WTC11 (cell line): ENCODE data around the gene PCBP3. TPM values are rescaled to one million over a fixed set of nuclear protein-coding genes. Genes with fewer than 3 reads are reported as not detected.

ENCODE experiments used
- ATAC-seq: fragments of 200-7000 bp; cut with Tn5 transposase; 2 replicates; pipeline ENCODE4 v1.10.0; 2021; ENCODE audit warnings: mild to moderate bottlenecking, moderate library complexity
- CTCF ChIA-PET: fragments of 300-600 bp; sonication (Branson Sonifier 250); formaldehyde crosslinking; loops from one replicate; lab custom pipeline; 2021; ENCODE audit warnings: antibody characterized with exemption; lab: Charles Lee
- POLR2A ChIA-PET: fragments of 350-600 bp; sonication (Branson Sonifier 250); formaldehyde crosslinking; loops from one replicate; lab custom pipeline; 2021; ENCODE audit warnings: antibody characterized with exemption; lab: Charles Lee
- DNase-seq: peaks from one replicate; pipeline ENCODE4 v3.0.0; 2021; ENCODE audit warnings: low spot score
- H3K27ac Mint-ChIP-seq: 2 replicates; pipeline ENCODE4 v1.8.0; 2021; ENCODE audit warnings: mixed read lengths
- H3K27me3 Mint-ChIP-seq: 2 replicates; pipeline ENCODE4 v1.8.0; 2021; ENCODE audit warnings: low read depth, mild to moderate bottlenecking, moderate library complexity, mixed read lengths
- H3K36me3 Mint-ChIP-seq: 2 replicates; pipeline ENCODE4 v1.8.0; 2021; ENCODE audit warnings: mixed read lengths
- H3K4me1 Mint-ChIP-seq: 2 replicates; pipeline ENCODE4 v1.8.0; 2022; ENCODE audit warnings: mixed read lengths
- H3K4me3 Mint-ChIP-seq: 2 replicates; pipeline ENCODE4 v1.8.0; 2021; ENCODE audit warnings: mild to moderate bottlenecking, moderate library complexity, mixed read lengths
- H3K9me3 Mint-ChIP-seq: 2 replicates; pipeline ENCODE4 v1.8.0; 2021; ENCODE audit warnings: mixed read lengths
- CREB1 ChIP-seq: sonication (generic); formaldehyde crosslinking; IDR thresholded peaks from 2 replicates; pipeline ENCODE4 v1.8.0; 2023; ENCODE audit warnings: mild to moderate bottlenecking, missing genetic modification reagents
- EMX1 ChIP-seq: fragments of 250-450 bp; sonication (Bioruptor Pico); IDR thresholded peaks from 2 replicates; pipeline ENCODE4 v1.8.0; 2021; ENCODE audit warnings: mild to moderate bottlenecking
- HMGA2 ChIP-seq: fragments of 250-450 bp; sonication (Bioruptor Pico); IDR thresholded peaks from 2 replicates; pipeline ENCODE4 v1.4.0; 2021; ENCODE audit warnings: mild to moderate bottlenecking, moderate library complexity
- JAZF1 ChIP-seq: fragments of 250-450 bp; sonication (Bioruptor Pico); IDR thresholded peaks from 2 replicates; pipeline ENCODE4 v1.9.0; 2021; ENCODE audit warnings: moderate library complexity, mild to moderate bottlenecking, inconsistent platforms
- MYBL2 ChIP-seq: sonication (generic); formaldehyde crosslinking; IDR thresholded peaks from 2 replicates; pipeline ENCODE4 v1.8.1; 2023; ENCODE audit warnings: mild to moderate bottlenecking, moderate library complexity, missing genetic modification reagents
- SMAD3 ChIP-seq: sonication (generic); formaldehyde crosslinking; IDR thresholded peaks from 2 replicates; pipeline ENCODE4 v1.8.0; 2022; ENCODE audit warnings: missing genetic modification reagents, mild to moderate bottlenecking, borderline replicate concordance
- ZNF138 ChIP-seq: sonication (generic); formaldehyde crosslinking; conservative IDR thresholded peaks from 2 replicates; pipeline ENCODE4 v1.8.1; 2022; ENCODE audit warnings: mild to moderate bottlenecking, moderate library complexity, missing genetic modification reagents
- ZNF232 ChIP-seq: sonication (generic); formaldehyde crosslinking; IDR thresholded peaks from 2 replicates; pipeline ENCODE4 v1.8.0; 2022; ENCODE audit warnings: mild to moderate bottlenecking, missing genetic modification reagents
- ZNF317 ChIP-seq: sonication (generic); formaldehyde crosslinking; IDR thresholded peaks from 2 replicates; pipeline ENCODE4 v1.8.1; 2023; ENCODE audit warnings: low read depth, mild to moderate bottlenecking, moderate library complexity, missing genetic modification reagents, borderline replicate concordance
- ZNF396 ChIP-seq: fragments of 250-450 bp; sonication (Bioruptor Pico); IDR thresholded peaks from 2 replicates; pipeline ENCODE4 v1.8.0; 2021; ENCODE audit warnings: mild to moderate bottlenecking, moderate library complexity, borderline replicate concordance
- ZNF423 ChIP-seq: fragments of 250-450 bp; sonication (Bioruptor Pico); IDR thresholded peaks from 2 replicates; pipeline ENCODE4 v2.1.2; 2022; ENCODE audit warnings: mild to moderate bottlenecking, moderate library complexity
- total RNA-seq: library from RNA; stranded (reverse); gene quantifications from 3 replicates; pipeline ENCODE4 v1.2.3, GENCODE V29; 2021
- TF ChIP-seq, protein P1 (sequence below): fragments of 250-450 bp; sonication (Bioruptor Pico); conservative IDR thresholded peaks from 2 replicates; pipeline ENCODE4 v1.9.0; 2021; ENCODE audit warnings: mild to moderate bottlenecking
- TF ChIP-seq, protein P2 (sequence below): sonication (generic); formaldehyde crosslinking; IDR thresholded peaks from 2 replicates; pipeline ENCODE4 v1.8.1; 2023; ENCODE audit warnings: mild to moderate bottlenecking, missing genetic modification reagents, moderate library complexity
- TF ChIP-seq, protein P3 (sequence below): sonication (generic); formaldehyde crosslinking; conservative IDR thresholded peaks from 2 replicates; pipeline ENCODE4 v1.8.1; 2023; ENCODE audit warnings: mild to moderate bottlenecking, low read depth, missing genetic modification reagents, moderate library complexity
- TF ChIP-seq, protein P4 (sequence below): fragments of 250-450 bp; sonication (Bioruptor Pico); IDR thresholded peaks from 2 replicates; pipeline ENCODE4 v1.9.0; 2021; ENCODE audit warnings: mild to moderate bottlenecking
- TF ChIP-seq, protein P5 (sequence below): sonication (generic); formaldehyde crosslinking; IDR thresholded peaks from 2 replicates; pipeline ENCODE4 v1.8.1; 2023; ENCODE audit warnings: mild to moderate bottlenecking, missing genetic modification reagents, moderate library complexity
- TF ChIP-seq, protein P6 (sequence below): sonication (generic); formaldehyde crosslinking; IDR thresholded peaks from 2 replicates; pipeline ENCODE4 v1.8.1; 2022; ENCODE audit warnings: mild to moderate bottlenecking, missing genetic modification reagents, moderate library complexity, borderline replicate concordance

The PCBP3 gene
- total RNA-seq, 1 experiment from 2014 or later, result 8.5 TPM

DNA sequence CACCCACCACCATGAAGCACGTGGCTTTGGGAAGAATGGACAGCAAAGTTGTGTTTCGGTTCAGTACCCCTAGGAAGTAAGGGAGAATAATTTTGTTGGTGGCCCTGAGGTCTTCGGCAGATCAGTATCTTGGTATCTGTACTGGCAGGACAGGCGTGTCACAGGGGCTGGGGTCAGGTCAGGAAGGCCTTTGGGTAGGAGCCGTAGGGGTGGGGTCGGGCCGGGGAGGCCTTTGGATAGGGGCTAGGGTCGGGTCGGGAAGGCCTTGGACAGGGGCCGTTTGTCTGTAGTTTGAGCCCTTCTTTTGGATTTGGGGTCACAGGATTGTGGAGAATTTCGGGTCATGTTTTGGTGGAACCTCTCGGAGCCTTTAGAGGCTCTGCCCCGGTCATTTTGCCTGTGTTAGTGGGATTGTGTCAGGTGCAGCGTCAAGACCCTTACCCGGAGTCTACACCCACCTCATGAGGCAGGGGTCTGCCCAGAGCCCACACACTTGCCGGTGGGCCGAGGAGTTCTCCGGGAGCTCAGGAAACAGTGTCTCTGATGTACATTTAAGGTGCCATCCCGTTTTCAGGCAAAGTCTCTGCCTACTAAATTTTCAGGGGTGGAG, 262.8 kb downstream of the PCBP3 start:
- TF ChIP-seq, protein P1, sequence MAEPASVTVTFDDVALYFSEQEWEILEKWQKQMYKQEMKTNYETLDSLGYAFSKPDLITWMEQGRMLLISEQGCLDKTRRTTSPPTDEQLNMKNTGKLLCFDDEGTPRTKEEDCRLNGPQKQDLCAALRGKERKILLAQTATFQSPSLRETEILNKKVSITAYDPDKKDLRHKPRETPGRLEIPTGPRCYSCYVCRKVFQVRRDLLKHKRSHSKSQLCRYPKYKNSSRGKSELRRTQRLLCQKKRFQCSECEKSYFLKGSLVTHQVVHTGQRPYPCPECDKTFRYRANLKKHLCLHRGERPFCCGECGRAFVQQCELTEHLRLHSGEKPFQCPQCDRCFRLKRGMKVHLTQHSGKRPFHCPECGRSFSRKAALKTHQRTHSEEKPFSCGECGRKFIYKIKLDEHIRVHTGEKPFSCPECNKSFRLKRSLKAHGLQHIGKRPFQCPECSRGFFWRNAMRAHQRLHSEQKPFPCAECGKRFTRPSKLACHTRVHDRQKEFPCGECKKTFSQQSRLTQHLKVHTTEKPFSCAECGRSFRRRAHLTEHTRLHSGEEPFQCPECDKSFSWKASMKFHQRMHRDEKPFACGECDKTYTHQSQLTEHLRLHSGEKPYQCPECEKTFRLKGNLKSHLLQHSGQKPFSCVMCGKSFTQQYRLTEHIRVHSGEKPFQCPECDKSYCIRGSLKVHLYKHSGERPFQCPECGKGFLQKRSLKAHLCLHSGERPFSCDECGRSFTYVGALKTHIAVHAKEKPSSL, result no peak
- no peak for TF ChIP-seq HMGA2 (CRISPR knock-in tag)
- TF ChIP-seq JAZF1 (CRISPR knock-in tag), result no peak
- TF ChIP-seq, protein P2, sequence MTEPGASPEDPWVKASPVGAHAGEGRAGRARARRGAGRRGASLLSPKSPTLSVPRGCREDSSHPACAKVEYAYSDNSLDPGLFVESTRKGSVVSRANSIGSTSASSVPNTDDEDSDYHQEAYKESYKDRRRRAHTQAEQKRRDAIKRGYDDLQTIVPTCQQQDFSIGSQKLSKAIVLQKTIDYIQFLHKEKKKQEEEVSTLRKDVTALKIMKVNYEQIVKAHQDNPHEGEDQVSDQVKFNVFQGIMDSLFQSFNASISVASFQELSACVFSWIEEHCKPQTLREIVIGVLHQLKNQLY (CRISPR knock-in tag), result no peak
- TF ChIP-seq, protein P3, sequence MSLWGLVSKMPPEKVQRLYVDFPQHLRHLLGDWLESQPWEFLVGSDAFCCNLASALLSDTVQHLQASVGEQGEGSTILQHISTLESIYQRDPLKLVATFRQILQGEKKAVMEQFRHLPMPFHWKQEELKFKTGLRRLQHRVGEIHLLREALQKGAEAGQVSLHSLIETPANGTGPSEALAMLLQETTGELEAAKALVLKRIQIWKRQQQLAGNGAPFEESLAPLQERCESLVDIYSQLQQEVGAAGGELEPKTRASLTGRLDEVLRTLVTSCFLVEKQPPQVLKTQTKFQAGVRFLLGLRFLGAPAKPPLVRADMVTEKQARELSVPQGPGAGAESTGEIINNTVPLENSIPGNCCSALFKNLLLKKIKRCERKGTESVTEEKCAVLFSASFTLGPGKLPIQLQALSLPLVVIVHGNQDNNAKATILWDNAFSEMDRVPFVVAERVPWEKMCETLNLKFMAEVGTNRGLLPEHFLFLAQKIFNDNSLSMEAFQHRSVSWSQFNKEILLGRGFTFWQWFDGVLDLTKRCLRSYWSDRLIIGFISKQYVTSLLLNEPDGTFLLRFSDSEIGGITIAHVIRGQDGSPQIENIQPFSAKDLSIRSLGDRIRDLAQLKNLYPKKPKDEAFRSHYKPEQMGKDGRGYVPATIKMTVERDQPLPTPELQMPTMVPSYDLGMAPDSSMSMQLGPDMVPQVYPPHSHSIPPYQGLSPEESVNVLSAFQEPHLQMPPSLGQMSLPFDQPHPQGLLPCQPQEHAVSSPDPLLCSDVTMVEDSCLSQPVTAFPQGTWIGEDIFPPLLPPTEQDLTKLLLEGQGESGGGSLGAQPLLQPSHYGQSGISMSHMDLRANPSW, result no peak
- no peak for TF ChIP-seq CREB1 (CRISPR knock-in tag)
- TF ChIP-seq, protein P4, sequence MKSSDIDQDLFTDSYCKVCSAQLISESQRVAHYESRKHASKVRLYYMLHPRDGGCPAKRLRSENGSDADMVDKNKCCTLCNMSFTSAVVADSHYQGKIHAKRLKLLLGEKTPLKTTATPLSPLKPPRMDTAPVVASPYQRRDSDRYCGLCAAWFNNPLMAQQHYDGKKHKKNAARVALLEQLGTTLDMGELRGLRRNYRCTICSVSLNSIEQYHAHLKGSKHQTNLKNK (CRISPR knock-in tag), result no peak
- no peak for TF ChIP-seq ZNF232
- TF ChIP-seq ZNF396 (CRISPR knock-in tag), result no peak
- no peak for TF ChIP-seq EMX1
- Mint-ChIP-seq H3K36me3 (no peaks in the 10 kb centered on the region), H3K27me3 (no peaks in the 10 kb centered on the region), H3K4me3 (no peak overlapping the region), H3K27ac (no peak overlapping the region), H3K9me3 (no peaks in the 10 kb centered on the region), H3K4me1 (no peaks in the 10 kb centered on the region)
- ChIA-PET POLR2A (no interaction called here), CTCF (interaction anchor here (0.6 kb wide), 1 partner anchor 350 kb away, joined by 3 read pairs; no protein-coding TSS in a partner anchor)
- no peak for DNase-seq
- ATAC-seq, result no peak

DNA sequence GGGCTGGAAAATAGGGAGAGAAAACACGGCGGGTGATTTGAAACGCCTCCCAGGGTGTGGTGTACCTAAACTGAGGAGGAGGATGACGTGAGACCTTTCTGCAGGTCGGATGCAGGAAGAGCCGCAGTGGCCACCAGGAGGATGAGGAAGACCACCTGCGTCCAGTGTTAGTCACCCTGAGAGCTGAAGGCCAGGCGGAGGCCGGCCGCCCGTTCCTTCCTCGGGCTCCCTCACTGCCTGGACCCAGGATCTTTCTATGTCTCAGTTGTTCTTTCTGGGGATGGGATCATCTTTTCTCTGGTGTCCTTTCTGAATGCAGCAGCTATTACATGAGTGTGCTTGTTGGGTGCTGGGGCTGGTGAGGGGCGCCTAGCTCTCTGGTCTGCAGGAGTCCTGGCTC, 263.3 kb downstream of the PCBP3 start:
- Mint-ChIP-seq H3K4me1 (no peaks in the 10 kb centered on the region), H3K9me3 (no peaks in the 10 kb centered on the region), H3K4me3 (no peak overlapping the region), H3K27me3 (no peaks in the 10 kb centered on the region), H3K27ac (no peak overlapping the region), H3K36me3 (no peaks in the 10 kb centered on the region)
- ChIA-PET CTCF (interaction anchor here (0.6 kb wide), 1 partner anchor 351 kb away, joined by 3 read pairs; no protein-coding TSS in a partner anchor), POLR2A (interaction anchor here (0.6 kb wide), 1 partner anchor 1639 kb away, joined by 3 read pairs; no protein-coding TSS in a partner anchor)
- DNase-seq (no peak), ATAC-seq (no peak)
- TF ChIP-seq SMAD3 (CRISPR knock-in tag) (no peak), ZNF423 (CRISPR knock-in tag) (no peak), ZNF317 (CRISPR knock-in tag) (no peak), ZNF138 (CRISPR knock-in tag) (no peak), MYBL2 (CRISPR knock-in tag) (no peak)
- TF ChIP-seq, protein P5, sequence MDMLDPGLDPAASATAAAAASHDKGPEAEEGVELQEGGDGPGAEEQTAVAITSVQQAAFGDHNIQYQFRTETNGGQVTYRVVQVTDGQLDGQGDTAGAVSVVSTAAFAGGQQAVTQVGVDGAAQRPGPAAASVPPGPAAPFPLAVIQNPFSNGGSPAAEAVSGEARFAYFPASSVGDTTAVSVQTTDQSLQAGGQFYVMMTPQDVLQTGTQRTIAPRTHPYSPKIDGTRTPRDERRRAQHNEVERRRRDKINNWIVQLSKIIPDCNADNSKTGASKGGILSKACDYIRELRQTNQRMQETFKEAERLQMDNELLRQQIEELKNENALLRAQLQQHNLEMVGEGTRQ (CRISPR knock-in tag), result no peak
- TF ChIP-seq, protein P6, sequence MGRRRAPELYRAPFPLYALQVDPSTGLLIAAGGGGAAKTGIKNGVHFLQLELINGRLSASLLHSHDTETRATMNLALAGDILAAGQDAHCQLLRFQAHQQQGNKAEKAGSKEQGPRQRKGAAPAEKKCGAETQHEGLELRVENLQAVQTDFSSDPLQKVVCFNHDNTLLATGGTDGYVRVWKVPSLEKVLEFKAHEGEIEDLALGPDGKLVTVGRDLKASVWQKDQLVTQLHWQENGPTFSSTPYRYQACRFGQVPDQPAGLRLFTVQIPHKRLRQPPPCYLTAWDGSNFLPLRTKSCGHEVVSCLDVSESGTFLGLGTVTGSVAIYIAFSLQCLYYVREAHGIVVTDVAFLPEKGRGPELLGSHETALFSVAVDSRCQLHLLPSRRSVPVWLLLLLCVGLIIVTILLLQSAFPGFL, result no peak
